Bone marrow (tissue), 2 donors: ENCODE measurements around the gene PTGR1.
"Not testable (repeated sequence)": the region's sequence is repeated elsewhere in the genome, so short reads cannot be mapped to it uniquely, and the experiment has no call there.

Source experiments
- DNase-seq, 2 donors: peaks; one replicate each; lab custom pipeline; 2025; lab: John Stamatoyannopoulos, UW

The PTGR1 gene

GRCh38 chr9:111613436-111614040, 14.1 kb upstream of the PTGR1 start:
- DNase-seq, result no peak

GRCh38 chr9:111610845-111611244, 11.4 kb upstream of the PTGR1 start:
- no peak for DNase-seq

- DNase-seq, result no peak
These were observed 10.7 kb upstream of the PTGR1 start for GRCh38 chr9:111610149-111610548.

GRCh38 chr9:111605041-111605559, 5.7 kb upstream of the PTGR1 start:
- DNase-seq, result no peak

- DNase-seq, result no peak
These were observed 4.7 kb upstream of the PTGR1 start for GRCh38 chr9:111604054-111604615.

- DNase-seq, result no peak
These were observed 3.6 kb upstream of the PTGR1 start for GRCh38 chr9:111603041-111603440.

GRCh38 chr9:111601237-111602018, 2.0 kb upstream of the PTGR1 start:
- no peak for DNase-seq

GRCh38 chr9:111599955-111600343, 502 bp upstream of the PTGR1 start:
- no peak for DNase-seq

- DNase-seq, result peak in 1 of 2 donors; percentile 39
These were observed 735 bp downstream of the PTGR1 start for GRCh38 chr9:111598733-111599091.

- peak; percentile 14 to 33 for DNase-seq
These were observed 1.4 kb downstream of the PTGR1 start for GRCh38 chr9:111597852-111598732.

- no peak for DNase-seq
These were observed 10.6 kb downstream of the PTGR1 start for GRCh38 chr9:111588846-111589245.

- DNase-seq, result no peak
These were observed 13.1 kb downstream of the PTGR1 start for GRCh38 chr9:111586378-111586777.

GRCh38 chr9:111582888-111583287, 16.6 kb downstream of the PTGR1 start:
- DNase-seq, result no peak

GRCh38 chr9:111572950-111573604, 26.4 kb downstream of the PTGR1 start:
- DNase-seq, result no peak

- DNase-seq, result not testable (repeated sequence)
These were observed 31.3 kb downstream of the PTGR1 start for GRCh38 chr9:111568127-111568526.

GRCh38 chr9:111566234-111566633, 33.2 kb downstream of the PTGR1 start:
- no peak for DNase-seq

GRCh38 chr9:111561165-111561719, 38.2 kb downstream of the PTGR1 start:
- DNase-seq, result no peak

- DNase-seq, result no peak
These were observed 40.3 kb downstream of the PTGR1 start for GRCh38 chr9:111559000-111559610.

GRCh38 chr9:111555425-111555824, 44.0 kb downstream of the PTGR1 start:
- DNase-seq, result not testable (repeated sequence)

- DNase-seq, result no peak
These were observed 50.8 kb downstream of the PTGR1 start for GRCh38 chr9:111548623-111549022.
